Lung (tissue), 12 donors: Measurements from ENCODE around the gene LINC00237. TPM values are rescaled to one million over a fixed set of nuclear protein-coding genes. Genes with fewer than 3 reads are reported as not detected.

ENCODE experiments used
- ATAC-seq: fragments of 200-7000 bp; cut with Tn5 transposase; one replicate; pipeline ENCODE4 v1.9.1; 2020; ENCODE audit warnings: moderate number of reproducible peaks; ENCODE audit not compliant: insufficient read depth, low FRiP score
- DNase-seq, 3 donors: peaks; one replicate each; pipeline ENCODE4 v3.0.0-alpha.2; 2013 to 2017
- H3K27ac ChIP-seq, 2 donors: one replicate each; pipeline ENCODE4 v1.5.1; 2013; ENCODE audit warnings: mild to moderate bottlenecking in 2 of 2, moderate library complexity in 2 of 2, control low read depth in 1 of 2, inconsistent platforms in 1 of 2, low read depth in 1 of 2, low read length in 1 of 2
- H3K27me3 ChIP-seq, 3 donors: one replicate each; pipeline ENCODE4 v1.5.1; 2013; ENCODE audit warnings: low read length in 2 of 3; ENCODE audit not compliant: control insufficient read depth in 3 of 3, insufficient read depth in 3 of 3
- H3K36me3 ChIP-seq, 4 donors: one replicate each; pipeline ENCODE4 v1.5.1; 2013; ENCODE audit warnings: low read length in 4 of 4, mild to moderate bottlenecking in 1 of 4, moderate library complexity in 1 of 4; ENCODE audit not compliant: control insufficient read depth in 4 of 4, insufficient read depth in 4 of 4
- H3K4me1 ChIP-seq, 5 donors: one replicate each; pipeline ENCODE4 v1.5.1; 2013; ENCODE audit warnings: low read length in 5 of 5, mild to moderate bottlenecking in 2 of 5, moderate library complexity in 1 of 5; ENCODE audit not compliant: control insufficient read depth in 5 of 5, insufficient read depth in 5 of 5
- H3K4me3 ChIP-seq: one replicate; pipeline ENCODE4 v1.5.1; 2013; ENCODE audit warnings: mild to moderate bottlenecking, control low read depth, moderate library complexity
- H3K9ac ChIP-seq, 2 donors: one replicate each; pipeline ENCODE4 v1.5.1; 2013; ENCODE audit warnings: low read length in 2 of 2, control low read depth in 1 of 2; ENCODE audit not compliant: insufficient read depth in 1 of 2
- H3K9me3 ChIP-seq, 4 donors: one replicate each; pipeline ENCODE4 v1.5.1; 2013; ENCODE audit warnings: low read length in 3 of 4, mild to moderate bottlenecking in 1 of 4, moderate library complexity in 1 of 4; ENCODE audit not compliant: control insufficient read depth in 4 of 4, insufficient read depth in 3 of 4
- WGBS, 2 donors: extraction: QIAGEN DNeasy Blood & Tissue Kit; methylation state at CpG; one replicate each; pipeline ENCODE4 v1.1.7; 2013; 5-methylcytosine and 5-hydroxymethylcytosine counted together
- polyA plus RNA-seq, 2 donors: library from polyadenylated mRNA; stranded (reverse); fragments of 200-250 nt; gene quantifications; one replicate each; pipeline ENCODE4 v1.2.1, GENCODE V29; 2013
- total RNA-seq, 2 donors: library from RNA; depleted of rRNA in 1 of 2; stranded (reverse); fragments of >200 nt in 1 of 2; gene quantifications; one replicate each; pipeline ENCODE4 v1.2.1, GENCODE V29; 2014 to 2021
- TF ChIP-seq, protein P1 (sequence below): IDR thresholded peaks from 2 replicates; pipeline ENCODE4 v1.5.1; 2012; ENCODE audit warnings: mild to moderate bottlenecking; ENCODE audit errors: control extremely low read depth, extremely low read depth
- donor health status: control.
- donor health status: control.
- donor health status: Bipolar disorder and iron deficiency.
- donor health status: healthy.
- donor health status: DM: yes; HTN: yes; CAD: no.

LINC00237 gene
- total and polyA plus RNA-seq, 4 donors: 0.03 TPM; not detected in 3

DNA sequence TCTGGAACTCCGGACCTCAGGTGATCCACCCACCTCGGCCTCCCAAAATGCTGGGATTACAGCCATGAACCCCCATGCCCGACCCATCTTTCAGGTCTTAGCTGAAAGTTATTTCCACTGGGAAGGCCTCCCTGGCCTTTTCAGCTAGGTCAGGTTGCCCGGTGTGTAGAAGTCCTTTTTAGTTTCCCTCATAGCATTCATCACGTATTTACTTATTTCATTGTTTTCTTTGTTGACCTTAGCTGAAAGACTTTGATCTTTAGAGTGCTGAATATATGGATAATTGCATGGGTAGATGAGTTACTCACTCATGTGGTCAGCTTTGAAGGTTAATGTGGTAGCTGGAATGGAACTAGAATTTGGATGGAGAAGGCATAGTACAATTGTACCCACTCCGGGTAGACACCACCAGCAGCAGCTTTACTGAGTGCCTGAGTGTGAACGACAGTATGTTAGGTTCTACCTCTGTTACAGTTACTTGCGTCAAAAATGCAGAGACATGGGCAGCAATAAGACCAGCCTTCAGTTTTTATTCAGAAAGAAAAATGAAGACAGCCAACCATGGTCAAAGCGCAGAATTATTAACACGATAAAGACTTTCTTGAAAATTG, 28.8 kb upstream of the LINC00237 start:
- Histone ChIP-seq H3K9ac (no peak overlapping the region), H3K27ac (no peak overlapping the region), H3K27me3 (no peaks in the 10 kb centered on the region), H3K4me3 (no peak overlapping the region), H3K36me3 (peaks cover 0 to 13% (median 4%) of the 10 kb centered on the region in 4 donors), H3K9me3 (no peaks in the 10 kb centered on the region), H3K4me1 (no peaks in the 10 kb centered on the region)
- TF ChIP-seq, protein P1, sequence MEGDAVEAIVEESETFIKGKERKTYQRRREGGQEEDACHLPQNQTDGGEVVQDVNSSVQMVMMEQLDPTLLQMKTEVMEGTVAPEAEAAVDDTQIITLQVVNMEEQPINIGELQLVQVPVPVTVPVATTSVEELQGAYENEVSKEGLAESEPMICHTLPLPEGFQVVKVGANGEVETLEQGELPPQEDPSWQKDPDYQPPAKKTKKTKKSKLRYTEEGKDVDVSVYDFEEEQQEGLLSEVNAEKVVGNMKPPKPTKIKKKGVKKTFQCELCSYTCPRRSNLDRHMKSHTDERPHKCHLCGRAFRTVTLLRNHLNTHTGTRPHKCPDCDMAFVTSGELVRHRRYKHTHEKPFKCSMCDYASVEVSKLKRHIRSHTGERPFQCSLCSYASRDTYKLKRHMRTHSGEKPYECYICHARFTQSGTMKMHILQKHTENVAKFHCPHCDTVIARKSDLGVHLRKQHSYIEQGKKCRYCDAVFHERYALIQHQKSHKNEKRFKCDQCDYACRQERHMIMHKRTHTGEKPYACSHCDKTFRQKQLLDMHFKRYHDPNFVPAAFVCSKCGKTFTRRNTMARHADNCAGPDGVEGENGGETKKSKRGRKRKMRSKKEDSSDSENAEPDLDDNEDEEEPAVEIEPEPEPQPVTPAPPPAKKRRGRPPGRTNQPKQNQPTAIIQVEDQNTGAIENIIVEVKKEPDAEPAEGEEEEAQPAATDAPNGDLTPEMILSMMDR: no peak
- 95 to 97% methylated on average over 10 of the region's 10 CpGs for WGBS, 2 donors
- ATAC-seq (no peak), DNase-seq (no peak)

DNA sequence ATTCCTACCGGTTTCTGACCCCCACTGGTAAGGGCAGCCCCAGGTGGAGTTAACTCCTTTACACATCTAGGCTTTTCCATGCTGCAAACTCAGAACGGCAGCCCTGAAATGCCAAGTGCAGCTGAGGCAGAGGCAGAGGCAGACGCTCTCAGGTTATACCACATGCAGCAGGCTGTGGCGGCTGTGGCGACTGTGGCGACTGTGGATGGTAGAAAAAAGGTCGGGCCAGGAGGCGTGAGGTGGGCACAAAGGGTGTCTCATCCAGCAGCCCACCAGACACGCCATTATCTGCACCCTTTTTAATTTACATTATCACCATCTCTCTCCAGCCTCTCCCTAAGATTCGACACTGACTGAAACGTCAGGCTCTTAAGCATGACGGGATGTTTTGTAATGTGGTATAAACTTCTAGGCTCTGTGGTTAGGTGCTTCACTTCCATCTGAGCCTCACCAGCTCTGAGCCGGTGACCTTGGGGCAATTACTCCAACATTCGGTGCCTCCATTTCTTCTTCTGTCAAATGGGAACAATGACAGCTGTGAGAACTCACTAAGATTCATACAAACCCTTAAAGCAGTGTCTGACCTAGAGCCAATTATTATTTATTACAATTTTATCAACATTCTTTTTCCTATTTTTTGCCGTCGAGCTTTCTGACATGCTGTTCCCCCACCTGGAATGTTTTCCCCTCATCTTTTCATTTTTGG, 27.9 kb upstream of the LINC00237 start:
- H3K4me1 ChIP-seq: no peaks in the 10 kb centered on the region
- DNase-seq (no peak), ATAC-seq (no peak)
- no peak overlapping the region for H3K4me3 ChIP-seq
- H3K36me3 ChIP-seq: peaks cover 0 to 13% (median 3%) of the 10 kb centered on the region in 4 donors
- no peak overlapping the region for H3K9ac ChIP-seq
- no peaks in the 10 kb centered on the region for H3K9me3 ChIP-seq
- H3K27ac ChIP-seq: no peak overlapping the region
- WGBS, 2 donors: 92 to 93% methylated on average over 16 of the region's 16 CpGs
- no peaks in the 10 kb centered on the region for H3K27me3 ChIP-seq
- TF ChIP-seq, protein P1: no peak

DNA sequence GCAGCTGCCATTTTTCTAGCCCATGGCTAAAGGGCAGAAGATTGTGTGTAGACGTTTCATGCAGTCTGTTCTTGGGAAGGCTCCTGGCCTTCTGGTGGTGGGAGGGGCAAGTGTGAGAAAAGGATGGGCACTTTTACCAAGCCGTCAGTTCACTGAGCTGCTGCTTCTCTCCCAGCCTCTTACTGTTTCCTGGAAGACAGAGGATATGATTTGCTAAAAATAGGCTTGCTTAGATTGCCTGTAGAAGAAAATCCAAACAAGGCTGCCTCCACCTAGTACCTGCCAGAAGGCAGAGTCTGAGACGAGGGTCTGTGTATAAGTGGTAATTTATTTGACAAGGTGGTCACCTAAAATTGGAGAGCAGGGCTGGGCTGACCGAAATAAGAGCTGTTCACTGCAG, 27.2 kb upstream of the LINC00237 start:
- ATAC-seq (no peak), DNase-seq (no peak)
- Histone ChIP-seq H3K9me3 (no peaks in the 10 kb centered on the region), H3K9ac (no peak overlapping the region), H3K27ac (no peak overlapping the region), H3K4me3 (no peak overlapping the region), H3K4me1 (no peaks in the 10 kb centered on the region), H3K36me3 (peaks cover 0 to 13% (median 3%) of the 10 kb centered on the region in 4 donors), H3K27me3 (no peaks in the 10 kb centered on the region)
- TF ChIP-seq, protein P1: no peak
- WGBS, 2 donors: 82 to 95% methylated on average over 4 of the region's 4 CpGs
